HG03064 (cell line): Measurements from ENCODE around the gene UGP2.

Source experiments
- ATAC-seq: cut with Tn5 transposase; IDR thresholded peaks from one replicate; pipeline ENCODE4 v1.9.1; 2021; ENCODE audit warnings: low read depth; ENCODE audit not compliant: unreplicated experiment

Gene UGP2

DNA sequence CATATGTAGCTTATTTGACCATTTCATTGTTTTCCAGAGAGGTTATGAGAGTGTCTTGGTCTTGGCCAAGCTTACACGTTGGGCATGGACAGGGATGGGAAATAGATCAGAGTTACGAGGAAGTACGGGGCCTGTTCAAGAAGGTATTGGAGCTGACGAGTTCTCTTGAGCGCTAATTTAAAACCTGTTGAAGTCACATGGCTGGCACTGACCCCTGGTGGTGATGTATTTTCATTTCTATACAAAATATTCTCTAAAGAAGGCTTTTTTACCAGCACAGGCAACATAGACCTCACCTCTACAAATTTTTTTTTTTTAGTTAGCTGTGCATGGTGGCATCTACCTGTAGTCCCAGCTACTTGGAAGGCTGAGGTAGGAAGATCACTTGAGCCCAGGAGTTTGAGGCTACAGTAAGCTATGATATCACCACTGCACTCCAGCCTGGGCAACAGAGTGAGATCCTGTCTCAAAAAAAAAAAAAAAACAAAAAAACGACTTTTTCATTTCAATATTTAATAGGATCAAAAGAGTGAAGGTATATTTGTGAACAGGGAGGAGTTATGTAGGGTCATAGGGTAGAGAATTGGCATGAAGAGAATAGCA is 19.6 kb downstream of the UGP2 start:
- ATAC-seq, result no peak

GRCh38 chr2:63862806-63863205 is 21.1 kb downstream of the UGP2 start:
- no peak for ATAC-seq

DNA sequence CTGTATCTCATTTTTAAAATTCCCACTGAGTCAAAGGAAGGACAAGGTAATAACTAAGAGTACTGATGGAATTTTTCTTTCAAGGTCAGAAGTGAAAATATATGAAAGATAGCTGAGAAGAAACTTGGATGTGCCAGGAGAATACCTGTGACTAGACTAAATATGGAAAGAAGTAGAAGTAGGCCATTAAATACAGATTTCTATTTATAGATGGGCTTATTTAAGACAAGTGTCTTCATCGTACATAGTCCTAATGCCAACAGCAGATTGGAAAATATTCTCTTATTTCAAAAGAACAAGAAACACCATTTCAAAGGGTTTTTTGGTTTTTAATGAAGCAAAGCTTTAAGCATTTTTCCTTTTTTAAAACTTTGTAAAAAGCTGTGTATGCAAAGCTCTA is 22.0 kb downstream of the UGP2 start:
- ATAC-seq, result no peak

- ATAC-seq, result no peak
Measured at GRCh38 chr2:63865159-63865799, 23.6 kb downstream of the UGP2 start.

GRCh38 chr2:63866009-63866709 is 24.5 kb downstream of the UGP2 start:
- no peak for ATAC-seq

DNA sequence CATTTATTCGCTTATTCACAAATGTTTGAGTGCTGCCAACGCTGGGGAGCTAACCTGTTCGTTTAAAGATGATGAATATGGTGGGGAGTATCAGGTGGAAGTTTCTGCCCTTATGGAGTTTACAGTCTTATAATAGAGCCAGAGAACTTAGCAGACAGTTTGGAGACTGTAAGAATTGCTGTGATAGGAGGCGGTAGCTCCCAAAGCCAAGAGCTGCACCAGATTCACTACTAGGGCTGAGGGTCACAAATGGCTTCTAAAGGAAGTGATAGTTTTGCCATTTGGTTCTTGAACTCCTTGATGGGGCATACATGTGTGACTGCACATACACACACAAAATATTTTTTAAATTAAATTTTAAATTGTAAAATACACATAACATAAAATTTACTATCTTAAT is 29.0 kb downstream of the UGP2 start:
- no peak for ATAC-seq

DNA sequence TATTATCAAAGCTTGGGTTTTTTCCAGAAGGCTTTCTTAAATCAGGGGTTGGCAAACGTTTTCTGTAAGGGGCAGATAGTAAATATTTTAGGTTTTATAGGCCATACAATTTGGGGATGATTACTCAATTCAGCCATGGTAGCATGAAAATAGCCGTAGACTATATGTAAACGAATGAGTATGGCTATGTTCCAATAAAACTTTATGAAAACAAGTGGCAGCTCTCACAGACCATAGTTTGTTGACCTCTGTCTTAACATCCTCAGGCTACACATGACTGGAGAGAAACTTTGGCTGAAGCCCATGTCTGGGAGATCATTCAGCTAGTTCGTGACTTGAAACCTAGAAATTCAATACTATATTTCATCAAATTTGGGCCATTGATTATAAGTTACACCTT is 30.2 kb downstream of the UGP2 start:
- ATAC-seq, result no peak

DNA sequence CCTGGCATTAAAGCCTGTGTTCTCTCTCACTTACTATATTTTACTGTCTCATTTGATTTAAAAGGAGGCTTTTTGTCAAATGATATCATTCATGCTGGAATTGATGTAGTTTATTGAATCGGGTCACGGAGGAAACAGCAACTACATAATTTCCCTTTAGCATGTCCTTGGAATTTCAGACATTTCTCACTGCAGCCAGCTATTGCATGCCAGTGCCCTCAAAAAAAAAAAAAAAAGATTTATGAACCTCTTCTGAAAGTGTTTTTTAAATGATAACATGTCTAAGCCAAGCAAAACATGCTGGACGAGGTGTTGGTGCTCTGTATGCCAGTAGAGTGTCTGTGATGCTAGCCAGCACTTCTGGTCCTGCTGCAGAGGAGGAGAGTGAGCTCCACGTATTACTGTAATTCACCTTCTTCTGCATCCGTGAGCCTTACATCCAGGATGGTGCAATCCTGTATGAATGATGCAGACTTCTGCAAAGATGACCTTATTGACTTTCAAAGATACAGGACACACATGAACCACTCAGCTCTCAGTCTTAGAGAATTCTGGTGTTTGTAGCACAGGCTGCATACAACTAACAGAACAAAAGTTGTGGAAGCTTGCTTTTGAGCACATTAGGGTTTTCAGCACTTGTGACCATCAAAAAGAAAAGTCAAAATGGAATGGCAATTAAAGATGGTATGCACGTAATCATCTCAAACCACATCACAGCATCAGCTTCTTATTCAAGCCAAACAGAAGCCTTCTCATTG is 31.1 kb downstream of the UGP2 start:
- ATAC-seq, result no peak

- no peak for ATAC-seq
Measured at GRCh38 chr2:63874204-63875130, 32.8 kb downstream of the UGP2 start.

GRCh38 chr2:63875131-63875527 is 33.4 kb downstream of the UGP2 start:
- no peak for ATAC-seq

DNA sequence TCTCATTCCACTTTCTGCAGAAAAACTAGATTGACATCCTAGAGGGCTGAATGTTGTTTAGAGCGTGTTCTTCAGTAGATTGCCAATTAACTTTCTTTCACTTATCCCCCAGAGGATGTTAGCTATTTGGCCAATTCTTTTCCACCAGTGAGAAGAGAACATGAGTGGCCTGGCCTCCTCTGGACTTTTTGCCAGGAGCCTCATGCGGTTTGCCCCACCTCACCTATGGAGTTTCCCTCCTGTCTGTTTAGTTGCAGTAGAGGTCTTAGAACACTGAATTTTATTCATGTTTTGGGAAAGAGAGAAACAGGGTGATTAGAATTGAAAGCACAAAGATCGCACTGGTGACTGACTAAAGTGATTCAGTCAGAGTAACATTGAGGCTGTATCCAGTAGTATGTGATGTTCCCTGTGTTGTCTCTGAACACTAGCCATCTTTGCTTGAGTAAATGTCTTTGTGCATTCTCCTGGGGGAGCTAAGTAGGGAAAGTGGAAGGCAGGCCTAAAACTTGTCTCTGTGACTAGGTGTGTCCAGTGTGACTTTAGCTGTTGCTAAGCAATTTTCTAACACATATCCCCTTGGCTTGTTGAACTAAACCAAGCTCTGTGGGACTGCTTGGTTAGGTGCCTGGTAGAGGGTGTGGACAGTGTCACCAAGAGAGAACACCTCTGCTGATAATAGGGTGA is 34.0 kb downstream of the UGP2 start:
- no peak for ATAC-seq

DNA sequence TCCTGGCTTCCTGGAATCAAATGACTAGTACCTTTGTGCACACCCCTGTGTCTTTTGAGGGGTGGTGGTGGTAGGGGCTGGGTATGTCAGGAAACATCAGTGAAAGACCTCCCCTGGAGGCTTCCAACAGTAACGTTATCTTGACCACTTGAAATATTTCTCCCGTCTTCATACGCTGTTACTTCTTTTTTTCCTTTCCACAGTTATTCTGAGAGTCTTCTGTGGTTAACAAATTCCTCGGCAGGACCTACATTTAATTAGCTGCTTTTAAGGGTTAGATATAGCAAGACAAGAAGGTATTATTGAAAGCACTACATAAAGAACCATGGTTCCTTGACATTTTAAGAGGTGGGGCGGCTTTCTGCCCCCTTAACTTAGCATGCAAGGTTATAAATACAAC is 34.6 kb downstream of the UGP2 start:
- no peak for ATAC-seq

GRCh38 chr2:63878486-63878885 is 36.8 kb downstream of the UGP2 start:
- no peak for ATAC-seq

- no peak for ATAC-seq
Measured at GRCh38 chr2:63879876-63880433, 38.3 kb downstream of the UGP2 start.

- no peak for ATAC-seq
Measured at GRCh38 chr2:63880625-63881024, 38.9 kb downstream of the UGP2 start.

DNA sequence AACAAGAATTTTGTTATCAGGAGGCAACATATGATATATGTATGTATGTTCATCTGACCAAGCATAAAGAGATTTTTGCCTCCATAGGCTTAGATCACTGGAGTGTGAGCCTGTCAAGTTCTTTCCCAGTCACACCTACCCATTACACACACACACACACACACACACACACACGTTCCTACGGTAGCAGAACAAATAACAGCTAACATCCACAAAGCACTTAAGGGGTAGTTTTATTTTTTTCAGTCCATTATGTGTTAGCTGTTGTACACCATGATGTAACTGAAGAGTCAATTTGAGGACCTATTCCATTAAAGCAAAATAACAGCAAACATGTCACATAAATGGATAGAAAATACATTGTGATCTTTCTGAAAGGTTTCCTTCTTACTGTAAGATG is 39.5 kb downstream of the UGP2 start:
- no peak for ATAC-seq

- no peak for ATAC-seq
Measured at GRCh38 chr2:63882395-63883105, 40.9 kb downstream of the UGP2 start.

DNA sequence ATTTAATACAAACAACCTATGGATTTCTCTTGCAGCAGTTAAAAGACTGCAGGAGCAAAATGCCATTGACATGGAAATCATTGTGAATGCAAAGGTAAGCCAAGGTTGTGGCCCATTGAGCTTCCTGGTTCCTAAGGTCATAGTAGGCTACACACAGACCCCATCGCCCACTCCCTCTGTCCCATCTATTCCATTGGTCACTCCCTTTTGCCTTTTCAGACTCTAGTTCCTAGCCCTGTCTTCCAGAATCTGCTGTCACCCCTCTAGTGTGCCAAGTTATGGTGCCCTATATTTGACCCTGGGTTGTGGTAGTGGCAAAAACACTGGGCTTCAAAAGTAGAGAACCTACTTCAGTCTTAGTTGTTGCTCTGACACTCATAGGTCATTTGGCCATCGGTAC is 44.7 kb downstream of the UGP2 start:
- ATAC-seq, result no peak

DNA sequence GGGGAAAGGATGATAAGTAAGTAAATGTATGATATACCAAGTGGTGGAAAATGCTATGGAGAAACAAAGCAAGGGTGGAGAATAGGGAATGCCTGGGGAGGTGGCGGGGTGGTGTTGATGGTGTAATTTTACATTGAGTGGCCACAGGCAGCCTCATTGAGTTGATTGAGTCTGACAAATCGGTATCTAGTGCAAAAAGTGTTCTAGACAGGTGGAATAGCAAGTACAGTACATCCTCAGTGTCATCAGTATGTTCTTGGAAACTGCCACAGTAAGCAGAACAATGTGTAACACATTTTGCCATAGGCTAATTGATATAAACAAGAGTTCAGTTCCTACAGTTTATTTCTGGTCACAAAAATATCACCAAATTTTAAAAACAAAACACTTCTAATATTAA is 46.4 kb downstream of the UGP2 start:
- ATAC-seq, result no peak
